ENCODE data around the gene MPV17L.
"Not testable (repeated sequence)": the region's sequence is repeated elsewhere in the genome, so short reads cannot be mapped to it uniquely, and the experiment has no call there.

Gene MPV17L

DNA sequence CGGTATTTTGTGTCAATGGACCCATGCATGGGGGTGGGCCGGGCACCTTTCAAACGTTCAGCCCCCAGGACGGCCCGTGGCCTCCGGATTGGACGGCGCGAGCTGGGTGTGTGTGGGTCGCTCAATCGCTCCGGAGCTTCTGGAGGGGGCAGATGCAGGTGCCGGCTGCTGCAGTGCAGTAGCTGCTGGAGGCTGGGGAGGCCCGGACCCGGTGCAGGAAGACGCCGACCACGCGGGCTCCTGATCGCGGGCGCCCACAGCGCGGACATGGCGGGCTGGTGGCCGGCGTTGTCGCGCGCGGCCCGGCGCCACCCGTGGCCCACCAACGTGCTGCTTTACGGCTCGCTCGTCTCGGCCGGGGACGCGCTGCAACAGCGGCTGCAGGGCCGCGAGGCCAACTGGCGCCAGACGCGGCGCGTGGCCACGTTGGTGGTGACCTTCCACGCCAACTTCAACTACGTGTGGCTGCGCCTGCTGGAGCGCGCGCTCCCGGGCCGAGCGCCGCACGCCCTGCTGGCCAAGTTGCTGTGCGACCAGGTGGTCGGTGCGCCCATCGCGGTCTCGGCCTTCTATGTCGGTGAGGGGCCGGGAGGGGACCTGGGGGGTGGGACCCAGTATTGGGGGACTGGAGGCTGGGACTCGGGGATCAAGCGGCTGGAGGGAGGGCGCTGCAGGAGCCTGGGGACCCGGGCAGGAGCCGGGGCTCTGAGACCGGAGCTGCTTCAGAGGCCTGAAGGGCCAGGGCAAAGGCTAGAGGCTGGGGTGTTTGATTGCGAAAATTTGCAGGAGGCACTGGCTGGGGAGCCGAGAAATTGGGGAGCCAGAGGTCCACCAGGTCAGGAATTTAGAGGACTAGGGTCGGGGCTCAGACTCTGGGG, at the start of gene MPV17L:
MPV17L (plus strand) TSS at position 124 of the 878 bp plus-strand sequence; CDS start at position 268, 144 bp downstream.
- not testable (repeated sequence) for DNase-seq (ENCODE audit: low read depth in 2 of 3, low spot score in 1 of 3)

DNA sequence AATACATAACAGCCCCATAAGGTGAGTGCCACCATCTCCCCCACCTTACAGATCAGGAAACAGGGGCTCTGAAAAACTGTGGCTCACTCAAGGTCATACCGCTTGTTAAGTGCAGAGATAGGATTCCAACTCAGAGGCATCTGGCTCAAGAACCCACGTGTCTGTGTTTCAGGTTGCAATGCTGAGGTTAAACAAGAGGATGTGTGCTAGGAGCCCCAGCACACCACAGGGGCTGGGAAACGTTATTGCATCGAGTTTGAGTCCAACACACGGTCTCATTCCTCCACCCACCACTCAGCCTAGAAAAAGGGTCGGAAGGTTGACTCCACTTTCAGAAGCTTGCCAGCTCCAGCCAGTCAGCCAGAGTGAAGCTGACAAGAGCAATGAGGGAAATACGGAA, 46.8 kb upstream of the MPV17L start:
- not testable (repeated sequence) for DNase-seq (ENCODE audit: low read depth in 2 of 3, low spot score in 1 of 3)

DNA sequence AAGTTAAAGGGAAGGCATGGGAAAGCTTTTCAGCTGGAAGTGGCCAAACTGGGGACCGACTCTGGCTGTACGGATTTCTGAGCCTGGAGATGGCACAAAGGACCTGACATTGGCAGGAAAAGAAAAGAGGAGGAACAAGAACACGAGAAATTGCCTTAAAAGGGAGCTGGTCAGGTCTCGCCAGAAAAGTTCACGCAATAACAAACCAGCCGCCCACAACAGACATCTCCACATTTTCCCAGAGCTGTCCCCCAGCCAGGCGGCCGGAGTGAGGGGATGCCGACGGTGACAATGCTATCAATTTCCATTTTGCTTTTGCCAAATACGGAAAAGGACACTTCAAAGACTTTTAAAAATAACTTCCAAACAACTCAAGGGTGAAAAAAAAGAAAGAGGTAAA, 44.3 kb upstream of the MPV17L start:
- DNase-seq (ENCODE audit: low read depth in 2 of 3, low spot score in 1 of 3), result not testable (repeated sequence)

DNA sequence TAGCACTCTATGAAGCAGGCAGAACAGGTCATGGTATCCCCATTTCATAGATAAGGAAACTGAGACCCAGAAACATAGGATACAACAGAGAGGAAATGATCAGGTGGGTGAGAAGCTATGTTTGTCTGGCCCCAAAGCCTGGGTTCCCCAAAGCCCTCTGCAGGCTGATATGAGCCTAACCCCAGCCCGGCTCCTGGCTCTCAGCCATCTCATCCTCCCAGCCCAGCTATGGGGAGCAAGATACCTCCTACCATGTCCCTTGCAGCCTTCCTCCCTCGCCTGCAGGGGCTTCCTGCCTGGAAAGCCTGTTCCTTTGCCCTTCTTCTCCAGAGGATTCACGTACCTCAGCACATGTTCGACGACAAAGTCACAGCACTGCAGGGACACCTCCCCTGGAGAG, 43.8 kb upstream of the MPV17L start:
- not testable (repeated sequence) for DNase-seq (ENCODE audit: low read depth in 2 of 3, low spot score in 1 of 3)

DNA sequence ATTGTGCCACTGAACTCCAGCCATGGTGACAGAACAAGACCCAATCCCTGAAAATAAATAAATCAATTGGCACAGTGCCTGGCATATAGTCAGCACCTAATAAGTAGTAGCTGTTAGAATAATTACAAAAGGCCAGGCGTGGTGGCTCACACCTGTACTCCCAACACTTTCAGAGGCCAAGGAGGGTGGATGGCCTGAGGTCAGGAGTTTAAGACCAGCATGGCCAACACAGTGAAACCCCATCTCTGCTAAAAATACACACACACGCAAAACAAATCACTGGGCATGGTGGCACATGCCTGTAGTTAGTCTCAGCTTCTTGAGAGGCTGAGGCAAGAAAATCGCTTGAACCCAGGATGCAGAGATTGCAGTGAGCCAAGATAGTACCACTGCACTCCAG, 42.7 kb upstream of the MPV17L start:
- not testable (repeated sequence) for DNase-seq (ENCODE audit: low read depth in 2 of 3, low spot score in 1 of 3)

DNA sequence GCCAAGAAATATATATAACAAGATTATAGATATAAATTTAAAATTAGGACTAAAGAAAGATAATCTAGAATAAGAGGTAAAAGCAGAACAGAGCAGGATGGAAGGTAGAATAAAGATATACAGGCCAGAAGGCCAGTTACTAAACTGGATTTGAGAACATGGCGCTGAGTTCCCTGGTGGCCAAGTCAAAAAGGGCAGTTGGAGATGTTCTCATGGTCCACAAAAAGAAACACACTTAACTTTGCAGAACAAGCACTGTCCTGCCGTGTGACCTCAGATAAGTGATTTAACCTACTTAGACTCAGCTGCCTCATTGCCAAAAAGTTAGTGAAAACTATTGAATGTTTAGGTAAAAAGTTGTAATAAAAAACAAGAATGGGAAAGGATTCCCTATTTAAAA, 40.7 kb upstream of the MPV17L start:
- not testable (repeated sequence) for DNase-seq (ENCODE audit: low read depth in 2 of 3, low spot score in 1 of 3)

DNA sequence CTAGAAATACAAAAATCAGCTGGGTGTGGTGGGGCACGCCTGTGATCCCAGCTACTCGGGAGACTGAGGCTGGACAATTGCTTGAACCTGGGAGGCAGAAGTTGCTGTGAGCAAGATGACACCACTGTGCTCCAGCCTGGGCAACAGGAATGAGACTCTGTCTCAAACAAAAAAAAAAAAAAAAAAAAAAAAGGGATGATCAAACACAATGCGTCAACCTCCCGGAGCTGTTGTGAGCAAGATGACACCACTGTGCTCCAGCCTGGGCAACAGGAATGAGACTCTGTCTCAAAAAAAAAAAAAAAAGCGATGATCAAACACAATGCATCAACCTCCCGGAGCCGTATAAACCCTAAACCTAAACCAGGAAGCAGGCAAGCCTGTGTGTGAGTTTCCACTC, 38.1 kb upstream of the MPV17L start:
- DNase-seq (ENCODE audit: low read depth in 2 of 3, low spot score in 1 of 3), result not testable (repeated sequence)

DNA sequence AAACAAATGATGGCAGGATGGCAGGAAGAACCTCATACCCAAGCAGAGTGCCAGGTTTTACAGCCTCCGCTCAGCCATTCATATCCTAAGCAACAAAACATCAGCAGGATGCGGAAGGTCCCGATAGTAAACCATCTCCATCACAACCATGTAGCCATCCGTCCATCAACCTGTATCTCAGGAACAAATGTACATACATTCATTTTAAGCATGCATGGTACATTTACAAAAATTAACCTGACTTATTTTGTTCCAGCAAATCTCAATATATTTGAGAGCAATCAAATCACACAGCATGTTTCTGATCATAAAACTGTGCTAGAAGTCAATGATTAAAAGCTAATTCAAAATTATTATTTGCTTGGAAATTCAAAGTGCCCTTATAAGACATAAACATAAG, 17.4 kb upstream of the MPV17L start, which contains the start of gene NPIPA5:
NPIPA5 (minus strand) TSS at position 101 of the 400 bp plus-strand sequence; CDS start at position 101, 0 bp downstream.
- DNase-seq (ENCODE audit: low read depth in 2 of 3, low spot score in 1 of 3), result not testable (repeated sequence)

DNA sequence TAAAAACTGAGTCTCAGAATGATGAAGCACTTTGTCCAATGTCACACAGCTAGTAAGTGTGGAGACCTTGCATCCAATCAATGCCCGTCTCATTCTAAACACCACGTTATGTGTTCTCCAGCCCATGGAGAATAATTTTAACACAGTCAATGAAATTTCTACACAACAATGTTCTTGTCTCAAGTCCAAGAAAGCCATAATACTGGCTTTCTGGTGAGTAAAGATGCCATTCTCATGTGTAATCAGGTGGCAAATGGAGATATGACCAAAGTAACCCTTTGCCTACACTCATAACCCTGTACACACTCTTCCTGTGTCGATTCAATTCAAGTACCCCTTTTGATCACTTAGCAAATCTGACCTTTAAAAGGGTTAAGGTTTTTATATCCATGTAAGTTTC, 12.7 kb upstream of the MPV17L start:
- not testable (repeated sequence) for DNase-seq (ENCODE audit: low read depth in 2 of 3, low spot score in 1 of 3)

DNA sequence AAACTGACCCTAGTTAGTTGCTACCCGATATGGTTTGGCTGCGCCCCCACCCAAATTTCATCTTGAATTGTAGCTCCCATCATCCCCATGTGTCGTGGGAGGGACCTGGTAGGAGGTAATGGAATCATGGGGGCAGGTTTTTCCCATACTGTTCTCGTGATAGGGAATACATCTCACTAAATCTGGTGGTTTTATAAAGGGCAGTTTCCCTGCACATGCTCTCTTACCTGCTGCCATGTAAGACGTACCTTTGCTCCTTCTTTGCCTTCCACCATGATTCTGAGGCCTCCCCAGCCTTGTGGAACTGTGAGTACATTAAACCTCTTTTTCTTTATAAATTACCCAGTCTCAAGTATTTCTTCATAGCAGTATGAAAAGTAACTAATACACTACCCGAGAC, 7.5 kb upstream of the MPV17L start:
- not testable (repeated sequence) for DNase-seq (ENCODE audit: low read depth in 2 of 3, low spot score in 1 of 3)

DNA sequence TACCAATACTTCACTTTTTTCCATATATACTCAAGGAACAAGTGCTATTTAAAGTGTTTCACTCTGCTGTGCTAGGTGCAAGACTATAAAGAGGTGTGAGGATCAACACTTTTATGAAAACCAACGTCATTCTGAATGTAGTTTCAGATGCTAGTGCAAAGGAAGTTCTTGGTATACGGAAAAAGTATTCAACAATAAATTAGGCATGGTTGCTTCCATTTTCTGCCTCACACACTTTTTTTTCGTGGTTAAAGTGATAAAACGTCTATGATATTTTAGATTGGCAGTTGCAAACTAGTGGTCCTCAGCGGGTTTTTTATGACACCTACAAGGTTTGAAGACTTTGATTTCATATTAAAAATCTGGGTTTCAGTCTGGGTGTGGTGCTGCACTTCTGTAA, 5.6 kb upstream of the MPV17L start:
- DNase-seq (ENCODE audit: low read depth in 2 of 3, low spot score in 1 of 3), result not testable (repeated sequence)

DNA sequence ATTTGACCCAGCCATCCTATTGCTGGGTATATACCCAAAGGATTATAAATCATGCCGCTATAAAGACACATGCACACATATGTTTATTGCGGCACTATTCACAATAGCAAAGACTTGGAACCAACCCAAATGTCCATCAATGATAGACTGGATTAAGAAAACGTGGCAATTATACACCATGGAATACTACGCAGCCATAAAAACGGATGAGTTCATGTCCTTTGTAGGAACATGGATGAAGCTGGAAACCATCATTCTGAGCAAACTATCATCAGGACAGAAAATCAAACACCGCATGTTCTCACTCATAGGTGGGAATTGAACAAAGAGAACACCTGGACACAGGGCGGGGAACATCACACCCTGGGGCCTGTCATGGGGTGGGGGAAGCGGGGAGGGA, 2.5 kb upstream of the MPV17L start:
- not testable (repeated sequence) for DNase-seq (ENCODE audit: low read depth in 2 of 3, low spot score in 1 of 3)

DNA sequence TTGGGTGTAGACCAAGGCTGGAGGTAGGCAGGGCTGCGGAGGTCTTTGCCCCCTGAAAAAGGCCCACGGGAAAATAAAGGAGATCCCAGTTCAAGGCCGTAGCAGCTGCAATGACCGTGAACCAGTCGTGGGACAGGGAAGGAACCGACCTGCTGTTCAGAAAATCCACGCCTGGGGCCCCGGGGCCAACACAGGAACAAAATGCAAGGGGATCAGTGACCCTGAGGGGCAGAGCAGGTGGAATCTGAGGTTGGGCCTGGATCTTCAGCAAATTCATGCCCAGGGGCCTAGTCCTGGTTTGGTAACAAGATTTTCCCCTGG, 915 bp downstream of the MPV17L start:
- not testable (repeated sequence) for DNase-seq (ENCODE audit: low read depth in 2 of 3, low spot score in 1 of 3)

DNA sequence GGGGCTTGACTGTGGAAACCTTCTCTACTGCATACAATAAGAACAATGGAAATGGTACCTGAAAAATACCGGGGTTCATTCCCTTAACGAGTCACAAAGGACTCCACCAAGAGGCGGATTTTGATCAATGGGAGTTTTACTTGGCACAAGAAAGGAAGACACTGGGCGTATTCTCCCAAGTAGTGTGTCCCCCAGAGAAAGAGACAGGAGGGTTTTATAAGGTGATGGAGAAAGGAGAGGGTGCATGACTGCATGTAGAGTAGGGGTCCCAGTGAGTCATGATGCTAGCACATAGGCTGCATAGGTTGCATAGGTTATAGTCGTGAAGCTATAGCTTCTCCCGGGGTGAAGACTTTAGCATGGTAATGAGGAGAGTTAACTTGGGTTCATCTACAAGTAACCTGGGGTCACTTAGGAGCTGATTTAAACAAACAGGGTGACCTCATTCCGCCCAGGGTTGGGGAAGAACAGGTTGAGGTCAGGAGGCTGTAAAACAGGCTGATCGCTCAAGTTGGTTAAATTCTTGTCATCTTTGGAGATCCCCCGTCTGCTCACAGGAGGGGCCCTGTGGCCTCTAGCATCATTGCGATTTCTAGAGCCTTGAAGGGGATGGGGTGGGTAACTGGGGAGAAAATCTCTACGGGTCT, 1.5 kb downstream of the MPV17L start:
- DNase-seq (ENCODE audit: low read depth in 2 of 3, low spot score in 1 of 3), result no peak

DNA sequence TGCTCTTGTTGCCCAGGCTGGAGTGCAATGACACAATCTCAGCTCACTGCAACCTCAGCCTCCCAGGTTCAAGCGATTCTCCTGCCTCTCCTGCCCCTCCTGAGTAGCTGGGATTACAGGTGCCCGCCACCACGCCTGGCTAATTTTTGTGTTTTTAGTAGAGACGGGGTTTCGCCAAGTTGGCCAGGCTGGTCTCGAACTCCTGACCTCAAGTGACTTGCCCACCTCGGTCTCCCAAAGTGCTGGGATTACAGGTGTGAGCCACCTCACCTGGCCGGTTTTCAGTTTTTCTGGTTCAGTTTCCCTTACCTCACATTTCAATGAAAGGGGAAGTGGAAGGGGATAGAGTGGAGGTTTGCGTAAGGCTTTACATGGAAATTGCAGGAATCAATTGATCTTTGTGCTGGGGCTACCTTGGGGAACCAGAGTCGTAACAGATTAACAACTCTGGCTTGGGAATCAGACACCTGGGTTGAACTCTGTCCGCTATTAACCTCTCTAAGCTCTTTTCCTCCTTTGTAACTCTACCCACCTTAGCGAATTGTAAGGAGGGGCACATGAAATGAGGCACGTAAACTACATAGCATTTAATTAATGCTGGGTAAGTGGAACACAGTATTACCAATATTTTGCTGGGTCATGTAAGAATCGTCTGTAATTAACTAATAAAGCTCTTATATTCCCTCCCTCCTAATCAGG, 3.2 kb downstream of the MPV17L start:
- no peak for DNase-seq (ENCODE audit: low read depth in 2 of 3, low spot score in 1 of 3)

DNA sequence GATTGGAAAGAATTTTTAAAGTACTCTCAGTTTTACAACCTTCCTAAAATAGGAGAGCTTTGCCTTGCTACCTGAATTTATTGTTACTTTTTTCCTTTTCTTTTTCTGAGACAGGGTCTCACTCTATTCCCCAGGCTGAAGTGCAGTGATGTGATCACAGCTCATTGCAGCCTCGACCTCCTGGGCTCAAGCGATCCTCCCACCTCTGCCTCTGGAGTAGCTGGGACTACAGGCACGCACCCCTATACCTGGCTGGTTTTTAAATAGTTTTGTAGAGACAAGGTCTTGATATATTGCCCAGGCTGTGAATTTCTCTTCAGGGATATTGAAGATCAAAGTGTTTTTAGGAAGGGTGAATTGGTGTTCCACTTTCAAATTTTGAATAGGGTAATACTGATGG, 3.8 kb downstream of the MPV17L start:
- DNase-seq (ENCODE audit: low read depth in 2 of 3, low spot score in 1 of 3), result no peak

DNA sequence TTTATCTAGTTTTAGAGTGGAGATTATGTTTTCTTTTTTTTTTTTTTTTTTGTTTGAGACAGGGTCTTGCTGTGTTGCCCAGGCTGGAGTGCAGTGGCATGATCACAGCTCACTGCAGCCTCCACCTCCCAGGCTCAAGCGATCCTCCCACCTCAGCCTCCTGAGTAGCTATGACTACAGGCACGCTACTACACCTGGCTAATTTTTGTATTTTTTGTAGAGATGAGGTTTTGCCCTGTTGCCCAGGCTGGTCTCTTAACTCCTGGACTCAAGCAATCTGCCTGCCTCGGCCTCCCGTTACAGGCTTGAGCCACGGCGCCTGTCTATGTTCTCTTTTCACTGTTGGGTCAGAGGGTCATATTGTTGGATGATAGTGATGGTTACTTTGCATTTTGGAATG, 4.8 kb downstream of the MPV17L start:
- not testable (repeated sequence) for DNase-seq (ENCODE audit: low read depth in 2 of 3, low spot score in 1 of 3)

DNA sequence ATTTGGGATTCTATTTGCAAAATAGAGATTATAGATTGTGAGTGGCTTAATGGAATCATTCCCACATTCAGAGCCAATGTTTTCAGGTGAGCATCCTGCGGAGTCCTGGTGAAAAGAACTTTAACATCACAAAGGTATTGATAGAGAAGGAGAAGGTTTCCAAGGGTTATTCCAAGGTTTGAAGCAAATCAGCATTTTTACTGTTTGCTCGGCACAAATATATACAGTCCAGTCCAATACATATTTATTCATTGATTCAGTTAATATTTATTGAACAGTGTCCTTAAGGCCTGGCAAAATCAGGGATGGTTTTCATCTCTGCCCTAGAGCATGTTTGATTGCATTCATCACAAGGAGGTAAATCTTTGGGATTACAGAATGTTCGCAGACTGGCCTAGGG, 6.4 kb downstream of the MPV17L start:
- DNase-seq (ENCODE audit: low read depth in 2 of 3, low spot score in 1 of 3), result no peak

DNA sequence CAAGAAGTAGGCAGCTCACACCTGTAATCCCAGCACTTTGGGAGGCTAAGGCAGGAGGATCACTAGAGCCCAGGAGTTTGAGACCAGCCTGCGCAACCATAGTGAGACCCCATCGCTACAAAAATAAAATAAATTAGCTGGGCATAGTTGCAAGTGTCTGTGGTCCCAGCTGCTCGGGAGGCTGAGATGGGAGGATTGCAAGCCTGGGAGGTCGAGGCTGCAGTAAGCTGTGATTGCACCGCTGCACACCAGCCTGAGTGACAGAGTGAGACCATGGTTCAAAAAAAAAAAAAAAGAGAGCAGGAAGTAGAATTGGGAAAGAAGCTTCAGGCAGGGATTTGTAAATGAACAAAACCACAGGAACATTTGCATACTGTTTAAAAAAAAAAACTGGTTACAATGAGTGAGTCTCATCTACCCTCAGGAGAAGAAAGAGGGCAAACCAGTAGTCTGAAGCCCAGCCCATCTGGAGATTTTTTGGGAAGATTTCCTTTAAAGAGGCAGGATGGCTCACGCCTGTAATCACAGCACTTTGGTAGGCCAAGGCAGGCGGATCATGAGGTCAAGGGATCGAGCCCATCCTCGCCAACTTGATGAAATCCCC, 7.9 kb downstream of the MPV17L start:
- DNase-seq (ENCODE audit: low read depth in 2 of 3, low spot score in 1 of 3), result no peak

DNA sequence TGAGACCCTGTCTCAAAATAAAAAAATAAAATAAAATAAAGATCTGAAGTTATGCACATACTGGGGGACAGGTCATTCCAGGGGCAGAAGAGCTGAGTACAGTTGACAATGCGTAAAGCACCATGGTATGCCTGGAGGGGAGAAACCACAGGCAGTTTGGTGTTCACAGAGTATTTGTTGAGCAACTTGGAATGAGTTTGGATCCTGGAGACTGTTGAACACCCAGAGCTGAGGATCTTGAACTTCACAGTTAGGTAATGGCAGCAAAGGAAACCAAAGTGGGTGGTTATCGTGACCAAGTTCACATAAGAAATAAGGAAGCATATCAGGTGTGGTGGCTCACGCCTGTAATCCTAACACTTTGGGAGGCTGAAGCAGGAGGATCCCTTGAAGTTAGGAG, 8.5 kb downstream of the MPV17L start:
- not testable (repeated sequence) for DNase-seq (ENCODE audit: low read depth in 2 of 3, low spot score in 1 of 3)

DNA sequence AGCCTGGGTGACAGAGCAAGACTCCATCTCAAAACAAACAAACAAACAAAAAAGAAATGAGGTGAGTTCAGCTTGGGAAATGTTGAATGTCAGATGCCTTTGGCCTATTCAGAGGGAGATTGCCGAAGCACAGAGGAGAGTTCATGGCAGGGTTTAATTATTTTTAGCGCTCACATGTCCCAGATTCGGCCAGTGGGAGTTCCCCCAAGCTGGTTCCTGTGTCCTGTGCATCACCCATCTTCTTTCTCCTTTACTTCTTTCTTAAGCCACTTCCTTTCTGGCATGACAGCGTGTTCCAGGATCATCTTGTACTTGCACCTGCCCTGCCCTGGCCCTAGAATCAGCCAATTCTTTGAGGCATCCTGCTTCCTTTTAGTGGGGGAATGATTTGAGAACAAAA, 9.2 kb downstream of the MPV17L start:
- DNase-seq (ENCODE audit: low read depth in 2 of 3, low spot score in 1 of 3), result no peak

All from stimulated activated CD4-positive, alpha-beta T cell treated with anti-CD3 and anti-CD28 coated beads, Interleukin-12 subunit alpha, Interleukin-12 subunit beta, amount 100 ng/mL, for 48 hours (primary cell).